ENCODE data around the gene CELSR1.
"Not testable (repeated sequence)": the region's sequence is repeated elsewhere in the genome, so short reads cannot be mapped to it uniquely, and the experiment has no call there.

Gene CELSR1

DNA sequence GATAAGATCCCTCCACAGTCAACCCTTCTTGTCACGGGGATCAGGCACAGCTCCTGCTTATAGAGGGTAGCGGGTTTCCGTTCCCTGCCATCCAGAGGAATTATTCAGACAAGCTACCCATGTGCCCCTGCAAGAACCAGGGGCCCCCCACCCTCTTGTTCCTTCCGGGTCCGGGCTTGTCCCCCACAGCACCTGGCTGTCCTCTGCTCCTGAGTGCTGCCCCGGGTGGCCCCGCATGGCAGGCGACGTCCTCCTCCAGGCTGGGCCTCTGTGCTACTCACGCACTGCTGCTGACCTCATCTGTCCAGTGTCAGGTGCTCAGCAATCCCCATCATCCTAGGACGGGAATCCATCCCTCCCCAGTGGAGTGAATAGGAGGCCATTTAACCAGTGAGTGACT, 24.7 kb downstream of the CELSR1 start:
- DNase-seq (ENCODE audit: low spot score) = no peak

- no peak for DNase-seq (ENCODE audit: low spot score)
Measured at GRCh38 chr22:46512039-46512370, 25.4 kb downstream of the CELSR1 start.

DNA sequence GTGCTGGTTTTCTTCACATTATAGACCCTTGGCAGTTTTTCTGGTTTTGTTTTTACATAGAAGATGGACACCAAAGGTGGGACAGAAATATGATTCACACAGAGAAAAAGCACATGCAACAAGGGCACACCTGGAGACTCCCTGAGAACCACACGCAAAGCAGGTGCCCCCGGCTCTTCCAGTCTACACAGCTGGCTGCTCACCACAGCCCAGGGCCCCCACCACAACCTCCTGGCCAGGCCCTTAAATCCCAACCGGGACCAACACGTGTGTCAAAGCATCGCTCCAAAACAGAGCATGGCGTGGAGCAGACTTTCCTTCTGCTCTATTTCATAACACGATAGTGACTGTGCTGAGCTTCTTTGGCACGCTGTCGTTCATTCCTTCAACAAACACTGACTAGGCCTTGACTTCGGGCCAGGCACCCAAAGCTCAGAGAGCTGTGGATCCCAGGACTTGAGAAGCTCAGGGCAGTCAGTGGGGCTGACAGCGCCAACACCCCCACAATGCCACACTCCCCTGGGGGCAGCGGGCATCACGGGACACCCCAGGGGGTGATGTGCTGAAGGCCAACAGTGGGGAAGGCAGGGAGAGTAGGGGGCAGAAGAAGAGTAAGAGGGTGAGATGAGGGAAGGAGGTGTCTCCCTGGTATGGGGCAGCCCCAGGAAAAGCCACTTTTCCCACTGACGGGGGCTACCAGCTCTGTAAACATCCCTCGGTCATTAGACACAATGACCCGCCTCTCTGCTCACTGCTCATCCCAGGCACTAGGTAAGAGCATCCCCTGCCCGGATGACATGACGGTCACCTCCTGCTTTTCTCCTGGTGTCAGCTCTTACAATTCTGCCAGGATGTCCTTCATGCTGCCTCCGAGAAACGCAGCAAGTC, 26.0 kb downstream of the CELSR1 start:
- DNase-seq (ENCODE audit: low spot score) = no peak

GRCh38 chr22:46509416-46510089, 27.9 kb downstream of the CELSR1 start:
- no peak for DNase-seq (ENCODE audit: low spot score)

DNA sequence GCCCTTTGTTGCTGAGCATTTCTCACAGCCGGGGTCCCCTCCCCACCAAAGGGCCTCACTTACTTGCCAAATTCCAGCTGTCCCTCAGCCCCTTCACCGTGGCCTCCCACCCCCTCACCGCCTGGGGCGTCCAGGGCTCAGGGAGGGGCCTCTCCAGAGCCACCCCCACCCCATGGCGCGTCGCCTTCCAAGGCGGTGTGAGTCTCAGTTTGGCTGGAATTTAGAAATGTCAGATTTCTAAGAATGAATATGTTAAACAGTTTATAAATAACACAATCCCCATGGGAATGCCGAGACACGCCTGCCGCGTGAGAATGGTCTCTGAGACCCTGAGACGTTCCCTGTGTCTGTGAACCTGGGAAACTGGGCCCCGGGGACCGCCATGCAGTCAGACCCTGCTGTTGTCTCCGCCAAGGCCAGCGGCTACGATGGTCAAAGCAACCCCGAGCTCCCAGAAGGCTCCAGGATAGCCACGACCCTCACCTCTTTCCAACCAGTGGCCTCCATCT, 28.9 kb downstream of the CELSR1 start:
- no peak for DNase-seq (ENCODE audit: low spot score)

DNA sequence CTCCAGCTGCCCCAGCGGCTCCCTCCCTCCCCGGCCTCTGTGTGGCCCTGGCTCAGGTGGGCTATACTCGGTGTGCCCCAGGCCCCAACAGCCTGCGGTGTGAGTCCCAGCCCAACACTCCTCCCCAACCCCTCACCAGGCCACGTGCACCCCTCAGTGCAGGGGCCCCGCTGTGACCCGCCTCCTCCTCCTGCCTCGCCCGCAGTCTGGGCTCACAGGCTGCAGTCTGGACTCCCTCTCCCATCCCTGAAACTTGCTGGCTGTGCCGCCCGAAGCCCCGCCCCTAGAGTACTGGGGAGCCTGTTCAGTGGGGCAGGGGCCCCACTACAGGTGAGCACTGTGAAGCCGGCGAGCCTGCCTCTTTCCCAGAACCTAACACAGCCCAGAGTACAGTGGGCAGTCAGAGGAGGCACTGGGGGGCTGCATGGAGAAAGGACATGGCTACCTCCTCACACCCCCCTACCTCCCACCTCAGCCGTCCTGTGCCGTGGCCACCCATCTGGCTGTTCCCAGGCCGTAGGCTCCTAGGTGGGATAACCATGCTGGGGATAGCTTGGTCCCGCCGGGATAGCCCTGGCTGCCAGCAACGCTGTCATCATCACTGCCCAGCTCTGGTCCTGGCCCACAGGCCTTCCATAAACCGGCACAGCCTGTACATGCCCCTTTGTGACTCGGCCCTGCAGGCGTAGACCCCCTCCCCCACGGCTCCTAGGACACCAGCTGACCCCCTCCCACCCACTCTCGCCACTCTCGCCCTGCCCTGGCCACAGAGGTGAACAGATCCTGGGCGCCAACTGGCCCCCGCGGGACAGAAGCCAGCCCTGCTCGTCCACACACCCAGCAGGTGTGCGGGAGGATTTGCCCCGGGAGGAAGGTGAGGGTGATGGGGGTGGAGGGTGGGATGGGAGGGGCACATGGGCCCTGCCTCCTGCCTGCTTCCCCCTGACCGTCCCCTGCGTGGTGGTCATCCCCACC, 29.7 kb downstream of the CELSR1 start:
- DNase-seq (ENCODE audit: low spot score) = no peak

DNA sequence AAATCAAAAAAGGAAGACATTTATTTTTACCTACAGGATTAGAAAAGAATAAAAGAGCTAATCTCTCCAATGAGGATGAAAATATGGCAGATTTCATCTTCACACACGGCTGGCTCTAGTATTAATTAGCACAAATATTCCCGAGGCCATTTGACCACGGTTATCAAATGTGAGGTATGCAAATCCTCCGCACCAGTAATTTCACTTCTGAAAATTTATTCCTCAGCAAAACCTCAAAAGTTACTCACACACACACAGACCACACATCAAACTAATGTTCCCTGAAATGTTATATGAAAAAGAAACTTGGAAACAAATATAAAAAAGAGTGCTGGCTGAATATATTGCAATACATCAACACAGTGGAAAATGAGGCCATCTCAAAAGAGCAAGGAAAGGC, 32.8 kb downstream of the CELSR1 start:
- DNase-seq (ENCODE audit: low spot score) = no peak

DNA sequence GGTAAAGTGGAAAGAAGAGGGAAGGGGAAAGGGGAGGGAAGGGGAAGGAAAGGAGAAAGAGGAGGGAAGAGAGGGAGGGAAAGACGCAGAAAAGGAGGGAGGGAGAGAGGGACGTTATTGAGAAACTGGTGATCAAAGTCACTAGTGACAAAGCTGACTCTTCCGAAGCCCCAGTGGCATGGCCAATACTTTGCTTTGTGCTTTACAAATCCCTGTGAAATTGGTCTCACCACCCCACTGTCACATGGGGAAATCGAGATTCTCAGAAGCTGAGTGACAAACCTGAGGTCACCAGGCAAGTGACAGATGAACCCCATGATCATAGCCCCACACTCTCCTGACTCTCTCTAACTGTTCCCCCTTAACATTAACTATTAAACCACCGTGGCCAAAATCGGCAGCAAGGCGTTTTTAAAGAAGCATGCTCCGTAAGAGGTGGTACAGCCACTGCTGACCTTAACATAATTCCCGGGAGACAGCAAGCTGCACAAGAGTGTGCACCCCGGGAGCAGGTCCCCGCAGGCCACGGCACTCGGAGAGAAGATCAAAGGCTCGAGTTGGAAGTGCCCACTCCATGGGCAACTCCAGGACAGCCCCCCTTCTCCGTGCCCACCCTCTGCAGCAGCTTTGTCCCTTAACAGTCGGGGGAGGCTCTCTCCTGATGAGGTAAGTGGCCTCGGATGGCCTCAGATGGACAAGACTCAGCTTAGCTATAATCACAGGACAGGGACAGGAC, 34.8 kb downstream of the CELSR1 start:
- no peak for DNase-seq (ENCODE audit: low spot score)

DNA sequence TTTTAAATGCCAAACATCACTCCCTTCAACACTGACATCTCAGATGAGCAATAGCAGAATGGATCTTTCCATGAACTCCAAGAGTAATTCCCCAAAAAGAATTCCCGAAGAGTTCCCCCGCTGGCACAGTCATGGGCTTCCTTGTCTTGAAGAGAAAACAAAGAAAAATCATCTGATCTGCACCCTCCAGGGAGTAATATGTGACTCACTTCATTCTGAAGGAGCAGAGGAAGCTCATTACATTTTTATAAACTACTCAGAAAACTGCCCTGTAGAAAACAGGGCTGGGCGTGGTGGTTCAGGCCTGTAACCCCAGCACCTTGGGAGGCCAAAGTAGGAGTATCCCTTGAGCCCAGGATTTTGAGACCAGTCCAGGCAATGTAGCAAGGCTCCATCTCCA, 35.7 kb downstream of the CELSR1 start:
- no peak for DNase-seq (ENCODE audit: low spot score)

DNA sequence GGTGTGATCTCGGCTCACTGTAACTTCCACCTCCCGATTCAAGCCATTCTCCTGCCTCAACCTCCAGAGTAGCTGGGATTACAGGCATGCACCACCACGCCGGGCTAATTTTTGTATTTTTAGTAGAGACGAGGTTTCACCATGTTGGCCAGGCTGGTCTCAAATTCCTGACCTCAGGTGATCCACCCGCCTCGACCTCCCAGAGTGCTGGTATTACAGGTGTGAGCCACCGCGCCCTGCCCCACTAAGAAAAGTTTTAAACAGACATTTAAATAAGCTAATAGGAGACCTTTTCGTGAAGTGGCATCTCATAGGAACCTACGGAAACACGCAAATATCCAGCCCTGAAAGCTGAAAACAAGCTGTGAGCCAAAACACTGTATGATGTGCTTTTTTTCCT, 36.2 kb downstream of the CELSR1 start:
- DNase-seq (ENCODE audit: low spot score) = not testable (repeated sequence)

DNA sequence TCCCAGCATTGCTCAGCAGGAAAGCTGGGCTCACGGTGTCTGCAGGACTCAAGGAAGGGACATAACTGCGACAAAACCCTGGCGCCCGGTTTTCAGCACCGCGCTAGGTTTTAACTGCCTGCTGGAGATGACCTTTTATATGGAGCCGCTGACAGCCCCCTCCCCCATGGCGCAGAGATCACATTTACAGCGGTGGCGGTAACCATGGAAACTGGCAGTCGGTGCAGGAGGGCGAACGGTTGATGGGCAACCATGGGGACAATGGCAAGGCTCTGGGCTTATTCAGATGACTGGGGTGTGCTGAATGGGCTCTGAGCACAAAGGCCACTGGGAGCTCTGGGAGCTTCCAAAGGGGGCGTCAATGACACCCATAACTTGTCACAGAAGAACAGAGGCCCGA, 37.2 kb downstream of the CELSR1 start:
- DNase-seq (ENCODE audit: low spot score) = no peak

DNA sequence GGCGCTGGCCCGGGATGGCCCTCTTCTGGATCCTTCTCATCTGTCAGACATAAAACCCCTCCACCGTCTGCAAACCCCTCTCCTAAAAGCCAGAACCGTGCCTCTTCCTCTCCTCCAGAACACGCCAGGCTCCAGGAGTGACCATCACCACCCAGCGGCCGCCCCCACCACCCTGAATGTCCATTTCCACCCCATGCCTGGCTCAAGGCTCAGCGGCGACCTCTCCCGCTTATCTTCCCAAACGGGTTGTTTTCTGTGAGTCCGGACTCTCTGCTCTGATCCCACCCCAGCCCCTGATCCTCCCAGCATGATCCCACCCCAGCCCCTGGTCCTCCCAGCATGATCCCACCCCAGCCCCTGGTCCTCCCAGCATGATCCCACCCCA, 37.6 kb downstream of the CELSR1 start:
- DNase-seq (ENCODE audit: low spot score) = no peak

GRCh38 chr22:46491946-46492345, 45.5 kb downstream of the CELSR1 start:
- no peak for DNase-seq (ENCODE audit: low spot score)

DNA sequence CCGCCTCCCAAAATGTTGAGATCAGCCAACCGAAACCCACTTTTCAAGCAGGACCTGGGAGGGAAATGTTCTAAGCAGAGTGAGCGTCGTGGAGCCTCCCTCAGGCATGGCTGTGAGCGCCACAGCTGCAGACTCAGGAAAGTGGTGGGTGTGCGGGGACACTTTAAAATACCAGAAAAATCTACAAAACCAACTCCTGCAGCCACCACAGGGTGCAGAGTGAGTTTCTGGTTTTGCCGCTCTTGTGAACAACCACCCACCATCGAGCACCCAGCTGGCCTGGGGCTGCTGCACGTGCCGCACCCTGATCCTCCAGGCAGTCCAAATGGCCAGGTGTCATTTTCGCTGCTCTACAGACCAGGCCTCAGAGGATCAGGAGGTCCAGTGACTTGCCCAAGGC, 46.9 kb downstream of the CELSR1 start:
- peak; percentile 48 for DNase-seq (ENCODE audit: low spot score)

DNA sequence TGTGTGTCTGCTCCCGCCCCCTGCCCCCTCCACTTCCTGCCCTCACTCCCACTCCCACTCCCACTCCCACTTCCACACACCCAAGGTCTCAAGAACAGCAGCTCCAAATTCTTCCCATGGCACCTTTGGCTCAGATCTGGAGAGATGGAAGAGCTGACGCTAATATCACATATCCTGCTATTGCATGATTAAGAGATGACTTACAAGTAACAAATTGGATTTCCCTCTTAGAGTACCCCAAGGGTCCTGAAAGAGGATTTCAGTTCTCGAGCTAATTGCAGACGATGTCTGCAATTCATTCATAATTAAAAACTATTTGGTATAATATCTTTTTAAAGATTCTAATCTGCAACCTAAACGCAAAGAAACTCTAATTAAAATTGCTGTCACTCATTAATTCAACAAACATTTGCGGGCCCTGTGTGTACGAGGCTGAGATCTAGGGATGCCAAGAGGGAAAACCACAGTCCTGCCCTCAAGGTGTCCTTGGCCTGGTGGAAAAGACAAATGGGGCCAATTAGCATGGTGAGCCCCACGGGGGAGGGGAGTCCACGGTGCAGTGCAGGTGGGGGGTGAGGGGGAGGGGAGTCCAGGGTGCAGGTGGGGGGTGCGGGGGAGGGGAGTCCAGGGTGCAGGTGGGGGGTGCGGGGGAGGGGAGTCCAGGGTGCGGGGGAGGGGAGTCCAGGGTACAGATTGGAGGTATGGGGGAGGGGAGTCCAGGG, 50.3 kb downstream of the CELSR1 start:
- DNase-seq (ENCODE audit: low spot score) = no peak

GRCh38 chr22:46484861-46485595, 52.4 kb downstream of the CELSR1 start:
- no peak for DNase-seq (ENCODE audit: low spot score)

- no peak for DNase-seq (ENCODE audit: low spot score)
Measured at GRCh38 chr22:46484156-46484860, 53.1 kb downstream of the CELSR1 start.

DNA sequence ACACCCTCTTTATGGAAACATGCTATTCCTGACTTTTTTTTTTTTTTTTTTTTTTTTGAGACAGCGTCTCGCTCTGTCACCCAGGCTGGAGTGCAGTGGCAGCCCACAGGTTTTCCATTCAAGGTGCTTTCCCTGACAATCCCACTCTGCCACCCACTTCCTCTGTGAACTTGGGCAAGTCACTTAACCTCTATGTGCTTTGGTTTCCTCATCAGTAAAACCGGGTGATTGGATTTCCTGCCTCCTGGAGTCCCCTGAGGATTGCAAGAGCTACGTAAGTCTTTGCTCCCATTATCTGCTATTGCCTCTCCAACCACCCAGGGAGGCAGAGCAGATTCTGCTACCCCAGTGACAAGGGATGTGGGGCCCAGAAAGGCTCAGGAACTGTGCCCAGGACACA, 54.1 kb downstream of the CELSR1 start:
- no peak for DNase-seq (ENCODE audit: low spot score)

DNA sequence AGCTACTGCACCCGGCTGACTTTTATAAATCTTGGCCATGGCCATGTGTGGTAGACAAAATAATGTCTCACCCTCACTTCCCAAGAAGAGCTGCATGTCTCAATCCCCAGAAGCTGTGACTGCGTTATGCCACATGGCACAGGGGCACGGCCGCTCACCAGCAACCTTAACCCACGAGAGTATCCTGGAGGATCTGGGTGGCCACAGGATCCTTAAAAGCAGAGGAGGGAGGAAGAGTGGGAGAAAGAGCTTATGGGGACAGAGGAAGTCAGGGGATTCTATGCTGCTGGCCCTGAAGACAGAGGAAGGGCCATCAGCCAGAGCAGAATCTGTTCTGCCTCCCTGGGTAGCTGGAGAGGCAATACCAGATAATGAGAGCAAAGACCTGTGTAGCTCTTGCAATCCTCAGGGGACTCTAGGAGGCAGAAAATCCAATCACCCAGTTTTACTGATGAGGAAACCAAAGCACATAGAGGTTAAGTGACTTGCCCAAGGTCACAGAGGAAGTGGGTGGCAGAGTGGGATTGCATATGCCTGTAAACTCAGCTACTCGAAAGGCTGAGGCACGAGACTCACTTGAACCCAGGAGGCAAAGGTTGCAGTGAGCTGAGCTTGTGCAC, 55.3 kb downstream of the CELSR1 start:
- DNase-seq (ENCODE audit: low spot score) = no peak

All from NAMALWA (cell line).